ENCODE data around the gene ABCA5. TPM values are rescaled to one million over a fixed set of nuclear protein-coding genes. Genes with fewer than 3 reads are reported as not detected.

ABCA5 gene
- total RNA-seq, 1 donor from 2014 or later, result 11.4 TPM

GRCh38 chr17:69236946-69237345, 90.0 kb downstream of the ABCA5 start:
- Mint-ChIP-seq H3K9me3 (peaks cover 7% of the 10 kb centered on the region), H3K36me3 (ENCODE audit: low read depth) (no peaks in the 10 kb centered on the region), H3K27me3 (ENCODE audit: low read depth) (peaks cover 3% of the 10 kb centered on the region), H3K4me3 (ENCODE audit: low read depth) (no peak overlapping the region), H3K4me1 (ENCODE audit: low read depth) (no peaks in the 10 kb centered on the region), H3K27ac (no peak overlapping the region)
- intact Hi-C loops (cut with micrococcal nuclease), result no loop called here
- DNase-seq (ENCODE audit: low spot score), result no peak

DNA sequence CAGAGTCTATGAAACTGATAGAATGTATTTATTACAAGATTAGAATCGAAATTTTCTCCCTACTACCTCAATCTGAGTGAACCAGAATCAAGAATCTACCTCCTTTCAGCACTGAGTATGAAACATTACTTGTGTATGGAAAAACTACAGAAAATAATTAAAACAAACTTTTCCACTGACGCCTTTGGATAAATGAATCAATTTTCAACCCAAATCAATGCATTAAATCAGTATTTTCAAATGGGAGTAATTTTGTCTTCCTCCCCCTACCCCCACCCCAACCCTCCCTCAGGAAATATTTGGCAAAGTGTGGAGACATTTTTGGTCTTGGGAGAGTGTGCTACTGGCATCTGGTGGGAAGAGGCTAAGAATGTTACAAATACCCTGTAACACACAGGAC, 90.5 kb downstream of the ABCA5 start:
- peaks cover 7% of the 10 kb centered on the region for H3K9me3 Mint-ChIP-seq
- H3K4me3 Mint-ChIP-seq (ENCODE audit: low read depth), result no peak overlapping the region
- DNase-seq (ENCODE audit: low spot score), result no peak
- no peaks in the 10 kb centered on the region for H3K4me1 Mint-ChIP-seq (ENCODE audit: low read depth)
- no peak overlapping the region for H3K27ac Mint-ChIP-seq
- peaks cover 4% of the 10 kb centered on the region for H3K27me3 Mint-ChIP-seq (ENCODE audit: low read depth)
- H3K36me3 Mint-ChIP-seq (ENCODE audit: low read depth), result no peaks in the 10 kb centered on the region
- intact Hi-C loops (cut with micrococcal nuclease), result no loop called here

DNA sequence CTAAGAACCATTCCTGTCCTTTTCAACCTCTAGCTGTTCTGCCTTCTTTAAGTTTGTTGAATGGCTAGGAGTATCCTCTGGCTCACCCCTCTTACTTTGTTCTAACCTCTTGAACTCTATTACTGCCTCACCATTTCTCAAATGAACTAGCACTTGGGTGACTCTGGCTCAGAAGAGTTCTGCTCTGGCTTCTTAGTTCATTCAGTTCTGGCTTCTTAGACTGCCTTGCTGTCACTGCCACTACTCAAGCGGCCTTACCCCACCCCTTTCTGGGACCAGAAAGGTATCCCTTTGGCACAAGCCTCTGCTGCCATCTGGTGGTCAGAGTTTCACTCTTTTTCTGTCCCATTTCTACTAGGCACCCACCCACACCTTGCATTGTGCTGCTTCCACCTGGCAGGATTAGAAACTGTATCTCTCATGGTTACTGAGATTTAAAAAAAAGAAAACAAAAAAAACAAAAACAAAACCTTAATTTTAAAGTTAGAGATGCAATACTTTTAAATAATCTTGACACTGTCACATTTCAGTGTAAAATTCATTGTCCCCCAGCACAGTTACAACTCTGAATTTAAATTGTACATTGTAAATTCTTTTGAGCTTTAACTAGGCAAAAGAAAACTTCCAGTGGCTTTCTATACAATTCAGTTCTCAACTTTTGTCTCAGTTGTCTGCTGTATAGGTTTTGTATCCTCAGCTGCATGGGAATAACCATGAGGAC, 91.4 kb downstream of the ABCA5 start:
- peak; percentile 46 for DNase-seq (ENCODE audit: low spot score)
- Mint-ChIP-seq H3K27me3 (ENCODE audit: low read depth) (peaks cover 4% of the 10 kb centered on the region), H3K4me3 (ENCODE audit: low read depth) (no peak overlapping the region), H3K27ac (no peak overlapping the region), H3K9me3 (peaks cover 7% of the 10 kb centered on the region), H3K4me1 (ENCODE audit: low read depth) (no peaks in the 10 kb centered on the region), H3K36me3 (ENCODE audit: low read depth) (no peaks in the 10 kb centered on the region)
- intact Hi-C loops (cut with micrococcal nuclease), result no loop called here

DNA sequence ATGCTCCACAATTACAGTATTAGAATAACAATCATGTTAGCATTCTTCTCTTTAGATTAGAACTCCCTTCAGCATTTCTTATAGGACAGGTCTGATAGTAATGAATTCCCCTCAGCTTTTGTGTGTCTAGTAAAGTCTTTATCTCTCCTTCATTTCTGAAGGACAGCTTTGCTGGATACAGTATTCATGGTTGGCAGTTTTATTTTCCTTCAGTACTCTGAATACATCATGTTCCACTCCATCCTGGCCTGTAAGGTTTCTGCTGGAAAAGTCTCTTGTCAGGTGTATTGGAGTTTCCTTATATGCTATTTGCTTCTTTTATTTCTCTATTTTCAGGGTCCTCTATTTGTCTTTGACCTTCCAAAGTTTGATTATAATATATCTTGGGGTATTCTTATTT, 94.3 kb downstream of the ABCA5 start:
- Mint-ChIP-seq H3K4me3 (ENCODE audit: low read depth) (no peak overlapping the region), H3K9me3 (peaks cover 7% of the 10 kb centered on the region), H3K27ac (no peak overlapping the region), H3K27me3 (ENCODE audit: low read depth) (peaks cover 7% of the 10 kb centered on the region), H3K4me1 (ENCODE audit: low read depth) (no peaks in the 10 kb centered on the region), H3K36me3 (ENCODE audit: low read depth) (no peaks in the 10 kb centered on the region)
- DNase-seq (ENCODE audit: low spot score), result no peak
- intact Hi-C loops (cut with micrococcal nuclease), result no loop called here

- H3K36me3 Mint-ChIP-seq (ENCODE audit: low read depth), result no peaks in the 10 kb centered on the region
- no peak overlapping the region for H3K4me3 Mint-ChIP-seq (ENCODE audit: low read depth)
- H3K9me3 Mint-ChIP-seq, result peaks cover 7% of the 10 kb centered on the region
- intact Hi-C loops (cut with micrococcal nuclease), result no loop called here
- no peaks in the 10 kb centered on the region for H3K4me1 Mint-ChIP-seq (ENCODE audit: low read depth)
- no peak for DNase-seq (ENCODE audit: low spot score)
- H3K27ac Mint-ChIP-seq, result no peak overlapping the region
- H3K27me3 Mint-ChIP-seq (ENCODE audit: low read depth), result peaks cover 11% of the 10 kb centered on the region
These were observed 95.4 kb downstream of the ABCA5 start for GRCh38 chr17:69231521-69231920.

GRCh38 chr17:69230939-69231338, 96.0 kb downstream of the ABCA5 start:
- intact Hi-C loops (cut with micrococcal nuclease), result no loop called here
- peaks cover 7% of the 10 kb centered on the region for H3K9me3 Mint-ChIP-seq
- no peaks in the 10 kb centered on the region for H3K4me1 Mint-ChIP-seq (ENCODE audit: low read depth)
- H3K27me3 Mint-ChIP-seq (ENCODE audit: low read depth), result peaks cover 13% of the 10 kb centered on the region
- no peak overlapping the region for H3K27ac Mint-ChIP-seq
- no peaks in the 10 kb centered on the region for H3K36me3 Mint-ChIP-seq (ENCODE audit: low read depth)
- H3K4me3 Mint-ChIP-seq (ENCODE audit: low read depth), result no peak overlapping the region
- no peak for DNase-seq (ENCODE audit: low spot score)

GRCh38 chr17:69228576-69228975, 98.4 kb downstream of the ABCA5 start, which contains the start of gene ABCA10:
ABCA10 (minus strand) TSS chr17:69228824; CDS start chr17:69225358, 3,466 bp downstream.
- Mint-ChIP-seq H3K4me3 (ENCODE audit: low read depth) (no peak within 1 kb of the TSS), H3K9me3 (peaks cover 7% of the 10 kb centered on the region), H3K27me3 (ENCODE audit: low read depth) (peaks cover 16% of the 10 kb centered on the region), H3K4me1 (ENCODE audit: low read depth) (peaks cover 2% of the 10 kb centered on the region), H3K36me3 (ENCODE audit: low read depth) (no peaks in the 10 kb centered on the region), H3K27ac (no peak within 1 kb of the TSS)
- DNase-seq (ENCODE audit: low spot score), result no peak
- intact Hi-C loops (cut with micrococcal nuclease), result no loop called here

GRCh38 chr17:69228018-69228417, 98.9 kb downstream of the ABCA5 start:
- DNase-seq (ENCODE audit: low spot score), result no peak
- peaks cover 4% of the 10 kb centered on the region for H3K9me3 Mint-ChIP-seq
- H3K27ac Mint-ChIP-seq, result no peak overlapping the region
- intact Hi-C loops (cut with micrococcal nuclease), result no loop called here
- peaks cover 14% of the 10 kb centered on the region for H3K27me3 Mint-ChIP-seq (ENCODE audit: low read depth)
- H3K4me1 Mint-ChIP-seq (ENCODE audit: low read depth), result peaks cover 2% of the 10 kb centered on the region
- no peaks in the 10 kb centered on the region for H3K36me3 Mint-ChIP-seq (ENCODE audit: low read depth)
- H3K4me3 Mint-ChIP-seq (ENCODE audit: low read depth), result no peak overlapping the region

GRCh38 chr17:69227541-69227940, 99.4 kb downstream of the ABCA5 start:
- H3K27ac Mint-ChIP-seq, result no peak overlapping the region
- intact Hi-C loops (cut with micrococcal nuclease), result no loop called here
- no peaks in the 10 kb centered on the region for H3K9me3 Mint-ChIP-seq
- DNase-seq (ENCODE audit: low spot score), result no peak
- H3K36me3 Mint-ChIP-seq (ENCODE audit: low read depth), result no peaks in the 10 kb centered on the region
- no peak overlapping the region for H3K4me3 Mint-ChIP-seq (ENCODE audit: low read depth)
- peaks cover 4% of the 10 kb centered on the region for H3K4me1 Mint-ChIP-seq (ENCODE audit: low read depth)
- H3K27me3 Mint-ChIP-seq (ENCODE audit: low read depth), result peaks cover 14% of the 10 kb centered on the region

GRCh38 chr17:69223809-69224208, 103.1 kb downstream of the ABCA5 start:
- Mint-ChIP-seq H3K4me3 (ENCODE audit: low read depth) (no peak overlapping the region), H3K4me1 (ENCODE audit: low read depth) (peaks cover 4% of the 10 kb centered on the region), H3K9me3 (no peaks in the 10 kb centered on the region), H3K27ac (no peak overlapping the region), H3K36me3 (ENCODE audit: low read depth) (no peaks in the 10 kb centered on the region), H3K27me3 (ENCODE audit: low read depth) (peaks cover 10% of the 10 kb centered on the region)
- DNase-seq (ENCODE audit: low spot score), result no peak
- intact Hi-C loops (cut with micrococcal nuclease), result no loop called here

DNA sequence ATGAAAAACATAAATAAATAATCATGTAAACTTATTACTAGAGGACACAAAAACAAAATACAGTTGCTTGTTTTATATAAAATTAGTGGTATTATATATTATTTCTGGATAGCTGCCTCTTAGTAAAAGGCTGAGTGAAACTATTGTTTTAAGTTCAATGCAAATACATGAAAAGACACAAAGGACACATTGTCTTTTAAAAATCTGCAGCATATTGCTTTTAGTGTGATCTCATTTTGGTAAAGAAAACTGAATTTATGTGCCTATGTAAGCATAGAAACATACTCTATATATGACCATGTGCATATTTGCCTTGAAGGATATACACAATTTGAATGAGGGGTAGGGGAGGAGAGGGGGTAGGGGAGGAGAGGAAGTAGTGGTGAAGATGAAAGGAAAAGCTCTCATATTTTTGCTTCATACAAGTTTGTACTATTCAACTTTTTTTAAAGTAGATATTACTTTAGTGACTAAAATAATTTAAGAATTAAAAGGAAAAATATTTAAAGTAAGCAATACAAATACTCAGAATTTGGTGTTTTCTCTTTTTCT, 104.2 kb downstream of the ABCA5 start:
- no peak for DNase-seq (ENCODE audit: low spot score)
- intact Hi-C loops (cut with micrococcal nuclease), result no loop called here
- Mint-ChIP-seq H3K27ac (no peak overlapping the region), H3K36me3 (ENCODE audit: low read depth) (no peaks in the 10 kb centered on the region), H3K4me1 (ENCODE audit: low read depth) (peaks cover 4% of the 10 kb centered on the region), H3K9me3 (no peaks in the 10 kb centered on the region), H3K27me3 (ENCODE audit: low read depth) (peaks cover 10% of the 10 kb centered on the region), H3K4me3 (ENCODE audit: low read depth) (no peak overlapping the region)

DNA sequence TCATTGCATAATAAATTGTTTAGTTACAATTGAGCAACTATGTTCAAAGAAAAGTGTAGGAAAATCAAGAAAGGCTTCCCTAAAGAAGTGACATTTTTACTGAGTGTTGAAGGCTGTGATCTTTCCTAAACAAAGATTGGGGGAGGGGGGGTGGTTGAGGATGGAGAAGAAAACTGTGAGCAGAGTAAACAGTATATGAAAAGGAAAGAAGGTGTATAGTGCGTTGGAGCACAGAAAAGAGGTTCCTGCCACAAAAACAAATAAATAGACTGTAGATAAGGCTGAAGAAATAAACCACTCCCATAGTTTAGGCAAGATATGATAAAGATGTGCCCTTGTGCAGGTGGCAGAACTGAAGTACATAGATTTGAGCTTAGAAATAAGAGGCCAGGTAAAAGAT, 106.8 kb downstream of the ABCA5 start:
- H3K27me3 Mint-ChIP-seq (ENCODE audit: low read depth), result peaks cover 2% of the 10 kb centered on the region

DNA sequence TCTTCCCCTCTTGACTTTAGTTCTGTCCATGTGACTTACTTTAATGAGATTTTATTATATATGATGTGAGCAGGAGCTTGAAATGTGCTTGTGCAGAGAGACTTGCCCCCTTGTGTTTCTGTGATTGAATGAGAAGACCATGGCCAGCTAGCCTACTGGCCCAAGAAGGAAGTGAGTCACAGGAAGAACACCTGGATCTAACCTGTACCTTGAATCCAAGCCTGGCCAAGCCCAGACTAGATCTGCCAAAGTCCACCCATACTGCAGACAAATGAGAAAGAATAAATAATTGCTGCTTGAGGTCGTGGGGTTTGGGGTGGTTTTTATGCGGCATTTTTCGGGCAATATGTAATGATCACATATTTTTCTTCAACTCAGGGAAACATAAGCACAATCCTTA, 107.9 kb downstream of the ABCA5 start:
- Mint-ChIP-seq H3K9me3 (no peaks in the 10 kb centered on the region), H3K27ac (no peak overlapping the region), H3K4me1 (ENCODE audit: low read depth) (peaks cover 4% of the 10 kb centered on the region), H3K36me3 (ENCODE audit: low read depth) (no peaks in the 10 kb centered on the region), H3K4me3 (ENCODE audit: low read depth) (no peak overlapping the region), H3K27me3 (ENCODE audit: low read depth) (peaks cover 2% of the 10 kb centered on the region)
- no peak for DNase-seq (ENCODE audit: low spot score)
- intact Hi-C loops (cut with micrococcal nuclease), result no loop called here

More for the DNA sequence above, 106.8 kb downstream of the ABCA5 start:
- intact Hi-C loops (cut with micrococcal nuclease), result no loop called here
- Mint-ChIP-seq H3K9me3 (no peaks in the 10 kb centered on the region), H3K36me3 (ENCODE audit: low read depth) (no peaks in the 10 kb centered on the region), H3K4me3 (ENCODE audit: low read depth) (no peak overlapping the region), H3K27ac (no peak overlapping the region), H3K4me1 (ENCODE audit: low read depth) (peaks cover 4% of the 10 kb centered on the region)
- DNase-seq (ENCODE audit: low spot score), result no peak

Measured in activated T-helper 2 cell treated with anti-CD3 and anti-CD28 coated beads, Interferon-gamma antibody, Interleukin-2, Interleukin-4, amounts not matched to agents 10 μg/mL and 5 μg/mL and 100 μg/mL, durations not matched to agents 14 hours and 24 hours and 36 hours (primary cell).